GM12878 (cell line): ENCODE measurements around the gene ST7.

ENCODE experiments used
- EP300 ChIP-seq, 2 experiments: fragments of 150-350 bp in 1 of 2; IDR thresholded peaks; 2 replicates each; pipeline ENCODE4 v1.6.1; 2011 to 2012; ENCODE audit warnings: low read depth in 2 of 2, low read length in 2 of 2, borderline replicate concordance in 1 of 2, improper control_type of control experiment in 1 of 2, inconsistent platforms in 1 of 2; ENCODE audit not compliant: control insufficient read depth in 1 of 2
- POLR2A ChIP-seq: IDR thresholded peaks from 2 replicates; pipeline ENCODE4 v1.6.1; 2011; ENCODE audit warnings: low read depth, mild to moderate bottlenecking, low read length

- TF ChIP-seq POLR2A (no peak), EP300 (IDR thresholded peaks at IDR 0.05; ENCODE audit: borderline replicate concordance in 1 of 2, control insufficient read depth in 1 of 2, low read depth in 2 of 2, low read length in 2 of 2) (no peak)
Observed at GRCh38 chr7:117216010-117216409, 262.7 kb downstream of the ST7 start.
